ENCODE data around the gene SYNJ1. TPM values are rescaled to one million over a fixed set of nuclear protein-coding genes. Genes with fewer than 3 reads are reported as not detected.

Gene SYNJ1
- total RNA-seq, 1 experiment from 2014 or later: 10.2 TPM

DNA sequence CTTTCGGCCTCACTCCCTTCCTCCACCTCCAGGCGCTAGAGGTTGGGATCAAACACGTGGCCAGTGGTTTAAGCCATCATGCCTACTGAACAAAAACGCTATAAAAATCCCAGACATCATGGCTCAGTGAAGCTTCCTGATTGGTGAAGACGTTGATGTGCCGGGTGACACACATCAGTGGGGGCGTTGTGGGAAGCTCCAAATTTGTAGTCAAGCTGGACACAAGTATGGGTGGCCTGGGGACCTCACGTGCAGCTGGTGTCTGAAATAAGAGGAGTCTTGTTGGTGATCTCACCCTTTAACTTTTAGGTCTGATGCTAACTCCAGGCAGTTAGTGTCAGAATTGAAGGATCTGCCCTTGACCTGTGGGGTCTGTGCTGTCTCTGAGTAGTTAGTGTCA is 122.3 kb downstream of the SYNJ1 start:
- CTCF ChIA-PET: interaction anchor here (0.6 kb wide), 1 partner anchor 498 kb away, joined by 3 read pairs; no protein-coding TSS in a partner anchor
- no TSS peak for BruUV-seq (replicated peaks)
- Mint-ChIP-seq H3K27me3 (ENCODE audit: unreplicated experiment) (no peaks in the 10 kb centered on the region), H3K9me3 (ENCODE audit: low read depth, unreplicated experiment) (no peaks in the 10 kb centered on the region), H3K4me1 (ENCODE audit: low read depth, unreplicated experiment) (no peaks in the 10 kb centered on the region), H3K4me3 (ENCODE audit: low read depth, unreplicated experiment) (no peak overlapping the region), H3K27ac (ENCODE audit: unreplicated experiment) (no peak overlapping the region), H3K36me3 (ENCODE audit: insufficient read depth, unreplicated experiment) (peaks cover 21% of the 10 kb centered on the region)
- TF ChIP-seq, protein P1, sequence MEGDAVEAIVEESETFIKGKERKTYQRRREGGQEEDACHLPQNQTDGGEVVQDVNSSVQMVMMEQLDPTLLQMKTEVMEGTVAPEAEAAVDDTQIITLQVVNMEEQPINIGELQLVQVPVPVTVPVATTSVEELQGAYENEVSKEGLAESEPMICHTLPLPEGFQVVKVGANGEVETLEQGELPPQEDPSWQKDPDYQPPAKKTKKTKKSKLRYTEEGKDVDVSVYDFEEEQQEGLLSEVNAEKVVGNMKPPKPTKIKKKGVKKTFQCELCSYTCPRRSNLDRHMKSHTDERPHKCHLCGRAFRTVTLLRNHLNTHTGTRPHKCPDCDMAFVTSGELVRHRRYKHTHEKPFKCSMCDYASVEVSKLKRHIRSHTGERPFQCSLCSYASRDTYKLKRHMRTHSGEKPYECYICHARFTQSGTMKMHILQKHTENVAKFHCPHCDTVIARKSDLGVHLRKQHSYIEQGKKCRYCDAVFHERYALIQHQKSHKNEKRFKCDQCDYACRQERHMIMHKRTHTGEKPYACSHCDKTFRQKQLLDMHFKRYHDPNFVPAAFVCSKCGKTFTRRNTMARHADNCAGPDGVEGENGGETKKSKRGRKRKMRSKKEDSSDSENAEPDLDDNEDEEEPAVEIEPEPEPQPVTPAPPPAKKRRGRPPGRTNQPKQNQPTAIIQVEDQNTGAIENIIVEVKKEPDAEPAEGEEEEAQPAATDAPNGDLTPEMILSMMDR (IDR thresholded peaks at IDR 0.05; ENCODE audit: unreplicated experiment): no peak
- intact Hi-C loops (cut with micrococcal nuclease; ENCODE audit: unreplicated experiment): no loop called here
- no peak for DNase-seq

DNA sequence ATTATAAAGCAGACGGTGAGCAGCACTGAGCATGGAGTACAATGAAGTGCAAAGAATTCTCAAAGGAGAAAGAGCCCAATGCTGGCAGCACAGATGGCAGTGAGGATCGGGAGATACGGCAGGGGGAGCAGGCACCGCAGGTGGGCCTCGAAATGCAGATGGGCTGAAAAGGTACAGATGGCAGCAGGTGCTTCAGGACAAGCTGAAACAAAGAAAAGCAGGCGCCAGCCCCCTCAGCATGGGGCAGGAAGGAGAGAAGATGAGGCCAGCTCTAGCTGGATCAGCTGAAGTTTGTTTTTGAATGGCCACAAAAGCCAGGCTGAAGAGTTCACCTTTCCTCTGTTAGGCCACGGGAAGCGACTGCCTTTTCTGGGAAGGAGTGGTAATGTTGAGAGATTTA is 123.3 kb downstream of the SYNJ1 start:
- TF ChIP-seq, protein P1 (IDR thresholded peaks at IDR 0.05; ENCODE audit: unreplicated experiment): no peak
- no TSS peak for BruUV-seq (replicated peaks)
- Mint-ChIP-seq H3K36me3 (ENCODE audit: insufficient read depth, unreplicated experiment) (peaks cover 14% of the 10 kb centered on the region), H3K9me3 (ENCODE audit: low read depth, unreplicated experiment) (no peaks in the 10 kb centered on the region), H3K4me1 (ENCODE audit: low read depth, unreplicated experiment) (no peaks in the 10 kb centered on the region), H3K27ac (ENCODE audit: unreplicated experiment) (peak overlapping the region; percentile 2), H3K27me3 (ENCODE audit: unreplicated experiment) (no peaks in the 10 kb centered on the region), H3K4me3 (ENCODE audit: low read depth, unreplicated experiment) (no peak overlapping the region)
- CTCF ChIA-PET: no interaction called here
- intact Hi-C loops (cut with micrococcal nuclease; ENCODE audit: unreplicated experiment): no loop called here
- DNase-seq: no peak

DNA sequence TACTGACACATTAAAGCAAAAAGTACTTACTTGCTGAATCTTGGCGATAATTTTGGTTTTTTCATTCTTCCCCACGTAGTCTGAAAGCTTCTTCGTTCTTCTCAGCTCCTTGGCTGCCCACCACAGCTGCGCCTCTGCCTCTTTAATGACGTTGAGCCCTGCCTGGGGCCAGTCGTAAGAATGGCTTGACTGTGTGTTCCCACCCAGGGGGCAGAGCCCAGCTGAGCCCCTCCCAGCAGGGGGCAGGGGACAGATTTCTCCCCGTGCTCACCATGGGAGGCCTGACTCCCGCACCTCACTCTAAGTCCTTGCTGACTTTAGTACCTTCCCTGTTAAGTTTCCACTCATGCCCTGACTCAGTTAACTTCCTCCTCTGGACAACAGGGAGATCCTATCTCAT is 124.7 kb downstream of the SYNJ1 start:
- H3K4me3 Mint-ChIP-seq (ENCODE audit: low read depth, unreplicated experiment): no peak overlapping the region
- CTCF ChIA-PET: no interaction called here
- H3K4me1 Mint-ChIP-seq (ENCODE audit: low read depth, unreplicated experiment): no peaks in the 10 kb centered on the region
- TF ChIP-seq, protein P1 (IDR thresholded peaks at IDR 0.05; ENCODE audit: unreplicated experiment): no peak
- no peaks in the 10 kb centered on the region for H3K9me3 Mint-ChIP-seq (ENCODE audit: low read depth, unreplicated experiment)
- no peak for DNase-seq
- no TSS peak for BruUV-seq (replicated peaks)
- peaks cover 13% of the 10 kb centered on the region for H3K36me3 Mint-ChIP-seq (ENCODE audit: insufficient read depth, unreplicated experiment)
- no peak overlapping the region for H3K27ac Mint-ChIP-seq (ENCODE audit: unreplicated experiment)
- H3K27me3 Mint-ChIP-seq (ENCODE audit: unreplicated experiment): no peaks in the 10 kb centered on the region
- intact Hi-C loops (cut with micrococcal nuclease; ENCODE audit: unreplicated experiment): no loop called here

DNA sequence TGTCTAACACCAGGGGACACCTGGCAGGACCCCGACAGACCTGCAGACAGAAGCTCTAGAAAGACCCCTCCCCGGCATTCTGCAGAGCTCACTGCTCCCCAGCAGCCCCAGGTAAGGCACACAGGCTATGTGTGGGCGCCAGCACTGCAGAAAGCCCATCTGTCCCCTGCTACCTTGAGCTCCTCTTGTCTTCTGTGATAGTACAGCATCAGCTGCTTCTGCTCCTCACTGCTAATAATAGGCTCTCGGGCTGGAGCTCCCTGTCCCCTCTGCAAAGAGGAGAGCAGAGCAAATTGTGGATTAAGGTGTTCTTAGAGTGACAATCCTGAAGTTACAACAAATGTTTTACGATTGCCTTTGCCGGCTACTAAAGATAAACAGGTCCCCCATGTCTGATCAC is 125.7 kb downstream of the SYNJ1 start:
- no TSS peak for BruUV-seq (replicated peaks)
- no peak for DNase-seq
- intact Hi-C loops (cut with micrococcal nuclease; ENCODE audit: unreplicated experiment): no loop called here
- Mint-ChIP-seq H3K27ac (ENCODE audit: unreplicated experiment) (no peak overlapping the region), H3K9me3 (ENCODE audit: low read depth, unreplicated experiment) (no peaks in the 10 kb centered on the region), H3K4me3 (ENCODE audit: low read depth, unreplicated experiment) (no peak overlapping the region), H3K36me3 (ENCODE audit: insufficient read depth, unreplicated experiment) (peaks cover 7% of the 10 kb centered on the region), H3K4me1 (ENCODE audit: low read depth, unreplicated experiment) (no peaks in the 10 kb centered on the region), H3K27me3 (ENCODE audit: unreplicated experiment) (no peaks in the 10 kb centered on the region)
- TF ChIP-seq, protein P1 (IDR thresholded peaks at IDR 0.05; ENCODE audit: unreplicated experiment): no peak
- CTCF ChIA-PET: no interaction called here
